Endometrial microvascular endothelial cells (primary cell): ENCODE results near the gene DPEP3. TPM values are rescaled to one million over a fixed set of nuclear protein-coding genes. Genes with fewer than 3 reads are reported as not detected.
"Not testable (repeated sequence)": the region's sequence is repeated elsewhere in the genome, so short reads cannot be mapped to it uniquely, and the experiment has no call there.

Experiments
- in situ Hi-C: cut with HindIII; loops from 2 replicates; pipeline ENCODE4 v1.10.0; 2017; ENCODE audit warnings: low sequenced_read_pairs, low pct_unique_long_range_greater_than_20kb; ENCODE audit errors: inconsistent ontology term
- total RNA-seq: library from RNA; depleted of rRNA; stranded (reverse); fragments of >200 nt; gene quantifications from one replicate; pipeline ENCODE4 v1.2.3, GENCODE V29; 2015; ENCODE audit errors: inconsistent ontology term

Gene DPEP3
- total RNA-seq, 1 donor from 2014 or later: not detected

DNA sequence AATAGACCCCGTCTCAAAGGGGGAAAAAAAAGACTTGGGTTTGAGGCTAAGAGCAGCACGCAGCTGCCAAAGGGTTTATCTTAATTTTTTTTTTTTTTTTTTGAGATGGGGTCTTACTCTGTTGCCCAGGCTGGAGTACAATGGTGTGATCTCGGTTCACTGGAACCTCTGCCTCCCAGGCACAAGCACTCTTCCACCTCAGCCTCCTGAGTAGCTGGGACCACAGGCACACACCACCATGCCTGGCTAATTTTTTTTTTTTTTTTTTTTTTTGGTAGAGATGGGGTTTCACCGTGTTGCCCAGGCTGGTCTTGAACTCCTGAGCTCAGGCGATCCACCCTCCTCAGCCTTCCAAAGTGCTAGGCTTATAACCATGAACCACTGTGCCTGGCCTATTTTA is 42.6 kb downstream of the DPEP3 start:
- in situ Hi-C loops: not testable (repeated sequence)

DNA sequence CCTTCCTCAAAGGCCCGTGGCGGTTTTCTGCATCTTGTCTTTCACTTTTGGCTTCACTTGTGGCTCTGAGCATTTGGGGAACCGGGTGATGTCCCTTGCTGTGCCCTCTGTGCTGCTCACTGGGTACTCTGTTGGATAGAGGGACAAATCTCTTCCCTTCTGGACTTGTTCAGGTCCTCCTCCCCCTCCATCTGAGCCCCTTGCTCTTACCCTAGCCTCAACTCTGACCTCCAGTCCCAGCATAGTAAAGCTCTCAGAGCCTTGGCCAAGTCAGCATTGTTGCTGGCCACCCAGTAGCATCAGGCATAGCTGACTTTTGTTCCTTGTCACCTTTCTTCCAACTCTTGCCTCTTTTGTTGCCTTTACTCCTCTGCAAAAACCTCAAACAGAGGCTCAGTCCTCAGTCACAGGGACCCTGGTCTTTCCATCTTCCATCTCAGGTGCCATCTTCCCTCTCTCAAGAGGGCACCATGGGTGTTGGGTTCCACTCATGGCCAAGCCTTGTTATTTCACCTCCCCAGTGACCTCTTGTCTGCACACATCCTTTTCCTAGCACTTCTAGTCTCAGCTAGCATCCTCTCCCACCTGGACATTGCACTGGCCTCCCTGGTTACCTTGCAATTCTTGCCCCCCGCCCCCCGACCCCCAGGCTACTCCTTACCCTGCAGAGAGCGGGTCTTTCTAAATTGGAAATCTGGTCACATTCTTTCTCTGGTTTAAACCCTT is 43.3 kb downstream of the DPEP3 start:
- in situ Hi-C loops: no loop called here

- in situ Hi-C loops: no loop called here
These were observed 44.0 kb downstream of the DPEP3 start, which contains the start of gene PSMB10 for GRCh38 chr16:67936124-67936879. PSMB10 (minus strand) TSS chr16:67936850; CDS start chr16:67936749, 101 bp downstream.

DNA sequence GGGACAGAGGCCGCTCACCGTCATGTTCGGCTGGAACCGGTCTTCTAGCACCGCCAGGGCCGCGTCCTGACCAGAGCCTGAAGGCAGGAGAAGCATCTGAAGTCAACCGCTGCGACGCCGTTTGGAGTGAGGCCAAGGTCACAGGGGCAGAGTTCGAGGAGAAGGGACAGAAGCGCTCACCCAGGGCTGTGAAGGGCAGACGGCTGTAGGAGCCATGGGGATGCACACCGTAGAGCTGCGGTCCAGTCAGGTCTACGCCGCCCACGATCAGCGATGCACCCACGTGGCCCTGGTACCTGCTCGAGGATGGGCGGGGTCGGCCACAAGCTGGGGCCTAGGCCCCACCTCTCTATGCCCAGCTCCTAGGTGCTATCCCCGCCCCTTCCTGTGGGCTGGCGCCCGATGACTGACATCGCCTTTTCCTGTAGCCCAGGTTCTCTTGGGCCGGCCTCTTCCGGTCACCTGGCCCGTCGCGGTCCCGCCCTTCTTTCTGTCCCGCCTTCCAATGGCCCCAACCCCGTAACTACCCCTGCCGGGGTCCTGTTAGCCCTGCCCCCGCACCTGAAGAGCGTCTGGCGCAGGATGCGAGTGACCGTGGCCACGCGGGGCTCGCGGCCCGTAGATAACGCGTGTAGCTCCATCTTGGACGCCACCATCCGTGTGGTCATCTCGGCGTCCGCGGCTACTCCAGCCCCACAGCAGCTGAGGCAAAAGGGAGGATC is 44.7 kb downstream of the DPEP3 start:
- in situ Hi-C loops: no loop called here

DNA sequence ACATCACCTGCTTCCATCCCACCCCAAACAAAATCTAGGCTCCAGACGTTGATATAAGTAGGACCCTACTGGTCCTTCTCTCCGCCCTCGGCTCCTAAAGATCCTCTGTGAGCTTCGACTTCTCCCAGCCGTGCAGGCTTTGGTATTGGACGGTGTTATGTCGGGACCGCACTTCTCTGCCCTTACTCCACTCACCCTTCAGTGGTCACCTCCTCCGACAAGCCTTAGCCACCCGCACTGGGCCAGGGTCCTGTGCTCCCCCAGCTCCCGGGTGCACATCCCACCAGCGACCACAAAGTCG is 45.2 kb downstream of the DPEP3 start:
- in situ Hi-C loops: no loop called here

GRCh38 chr16:67934306-67935100 is 45.8 kb downstream of the DPEP3 start:
- in situ Hi-C loops: no loop called here

GRCh38 chr16:67933805-67934204 is 46.5 kb downstream of the DPEP3 start:
- in situ Hi-C loops: no loop called here

- in situ Hi-C loops: no loop called here
These were observed 47.8 kb downstream of the DPEP3 start for GRCh38 chr16:67932462-67932840.

GRCh38 chr16:67931712-67932461 is 48.4 kb downstream of the DPEP3 start, which contains the start of gene CTRL:
CTRL (minus strand) TSS chr16:67931862; CDS start chr16:67931852, 10 bp downstream.
- in situ Hi-C loops: no loop called here

- in situ Hi-C loops: no loop called here
These were observed 49.6 kb downstream of the DPEP3 start for GRCh38 chr16:67930678-67931211.

- in situ Hi-C loops: no loop called here
These were observed 50.1 kb downstream of the DPEP3 start for GRCh38 chr16:67930191-67930590.

DNA sequence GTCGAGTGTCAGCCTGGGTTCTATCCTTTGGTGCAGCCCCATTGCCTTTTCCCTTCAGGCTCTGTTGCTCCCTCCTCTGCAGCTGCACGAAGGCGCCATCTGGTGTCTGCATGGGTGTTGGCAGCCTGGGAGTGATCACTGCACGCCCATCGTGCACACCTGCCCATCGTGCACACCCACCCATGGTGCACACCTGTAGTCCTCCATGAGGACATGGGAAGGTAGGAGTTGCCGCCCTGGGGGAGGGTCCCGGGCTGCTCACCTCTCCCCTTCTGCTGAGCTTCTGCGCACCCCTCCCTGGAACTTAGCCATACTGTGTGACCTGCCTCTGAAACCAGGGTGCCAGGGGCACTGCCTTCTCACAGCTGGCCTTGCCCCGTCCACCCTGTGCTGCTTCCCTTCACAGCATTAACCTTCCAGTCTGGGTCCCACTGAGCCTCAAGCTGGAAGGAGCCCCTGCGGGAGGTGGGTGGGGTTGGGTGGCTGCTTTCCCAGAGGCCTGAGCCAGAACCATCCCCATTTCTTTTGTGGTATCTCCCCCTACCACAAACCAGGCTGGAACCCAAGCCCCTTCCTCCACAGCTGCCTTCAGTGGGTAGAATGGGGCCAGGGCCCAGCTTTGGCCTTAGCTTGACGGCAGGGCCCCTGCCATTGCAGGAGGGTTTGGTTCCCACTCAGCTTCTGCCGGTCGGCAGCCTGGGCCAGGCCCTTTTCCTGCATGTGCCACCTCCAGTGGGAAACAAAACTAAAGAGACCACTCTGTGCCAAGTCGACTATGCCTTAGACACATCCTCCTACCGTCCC is 51.5 kb downstream of the DPEP3 start:
- in situ Hi-C loops: no loop called here

- in situ Hi-C loops: no loop called here
These were observed 52.2 kb downstream of the DPEP3 start for GRCh38 chr16:67928147-67928546.

DNA sequence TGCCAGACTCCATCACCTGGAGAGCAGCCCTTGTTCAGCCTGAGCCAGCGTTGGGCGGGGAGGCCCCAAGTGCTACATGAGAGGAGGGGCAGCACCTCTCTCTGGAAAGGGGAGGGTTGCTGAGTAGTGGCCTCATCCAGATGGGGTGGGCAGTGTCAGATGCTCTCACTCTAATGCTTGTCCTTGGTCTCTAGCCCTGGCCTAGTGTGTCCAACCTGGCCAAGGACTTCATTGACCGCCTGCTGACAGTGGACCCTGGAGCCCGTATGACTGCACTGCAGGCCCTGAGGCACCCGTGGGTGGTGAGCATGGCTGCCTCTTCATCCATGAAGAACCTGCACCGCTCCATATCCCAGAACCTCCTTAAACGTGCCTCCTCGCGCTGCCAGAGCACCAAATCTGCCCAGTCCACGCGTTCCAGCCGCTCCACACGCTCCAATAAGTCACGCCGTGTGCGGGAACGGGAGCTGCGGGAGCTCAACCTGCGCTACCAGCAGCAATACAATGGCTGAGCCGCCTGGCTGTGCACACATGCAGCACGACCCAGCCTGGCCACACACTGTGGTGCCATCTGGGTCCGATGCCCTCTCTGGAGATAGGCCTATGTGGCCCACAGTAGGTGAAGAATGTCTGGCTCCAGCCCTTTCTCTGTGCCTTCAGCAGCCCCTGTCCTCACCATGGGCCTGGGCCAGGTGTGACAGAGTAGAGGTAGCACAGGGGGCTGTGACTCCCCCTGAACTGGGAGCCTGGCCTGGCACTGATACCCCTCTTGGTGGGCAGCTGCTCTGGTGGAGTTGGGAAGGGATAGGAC is 53.0 kb downstream of the DPEP3 start:
- in situ Hi-C loops: no loop called here

GRCh38 chr16:67926181-67926750 is 54.0 kb downstream of the DPEP3 start:
- in situ Hi-C loops: no loop called here
